ENCODE results near the gene CTRB1.

DNA sequence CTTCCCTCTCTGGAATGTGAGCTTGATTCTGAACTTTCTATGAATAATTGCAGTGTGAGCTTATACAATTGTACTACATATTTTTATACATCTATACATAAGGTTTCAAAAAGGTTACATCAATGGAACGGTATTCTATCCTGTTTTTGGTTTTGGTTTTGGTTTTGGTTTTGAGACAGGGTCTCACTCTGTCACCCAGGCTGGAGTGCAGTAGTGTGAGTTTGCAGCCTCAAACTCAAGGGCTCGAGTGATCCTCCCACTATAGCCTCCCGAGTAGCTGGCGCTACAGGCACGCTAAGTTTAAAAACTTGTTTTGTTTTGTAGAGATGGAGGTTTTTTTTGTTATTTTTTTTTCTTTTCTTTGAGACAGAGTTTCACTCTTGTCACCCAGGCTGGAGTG is 1.1 kb downstream of the CTRB1 start:
- TF ChIP-seq GATA2 (IDR thresholded peaks at IDR 0.05; ENCODE audit: low read depth, low read length) (no peak), GATA3 (IDR thresholded peaks at IDR 0.05; ENCODE audit: low read depth, low read length) (no peak)

Measured in SH-SY5Y (cell line).